GM23338 (cell line): ENCODE results near the gene ERCC6L.

Experiments used
- CTCF ChIP-seq, 2 experiments: fragments of 200-600 bp in 1 of 2; sonication (generic) in 1 of 2; conservative IDR thresholded peaks; 2 replicates each; pipeline versions ENCODE4 v1.5.1 to v1.6.1; 2016 to 2017; ENCODE audit warnings: antibody characterized with exemption in 2 of 2, low read depth in 2 of 2, mild to moderate bottlenecking in 2 of 2, moderate library complexity in 1 of 2
- ETS1 ChIP-seq: IDR thresholded peaks from 2 replicates; pipeline ENCODE4 v1.6.1; 2016; ENCODE audit warnings: antibody characterized with exemption
- EZH2 ChIP-seq: fragments of 200-600 bp; sonication (generic); IDR thresholded peaks from one replicate; pipeline ENCODE4 v1.8.0; 2017; ENCODE audit warnings: antibody characterized with exemption, mild to moderate bottlenecking, low read depth; ENCODE audit not compliant: unreplicated experiment
- POLR2AphosphoS5 ChIP-seq: IDR thresholded peaks from 2 replicates; pipeline ENCODE4 v1.6.1; 2016; ENCODE audit warnings: antibody characterized with exemption, low read depth
- REST ChIP-seq: IDR thresholded peaks from one replicate; pipeline ENCODE4 v1.6.1; 2018; ENCODE audit warnings: antibody characterized with exemption; ENCODE audit not compliant: unreplicated experiment

- TF ChIP-seq POLR2AphosphoS5 (no peak), ETS1 (no peak), EZH2 (no peak), CTCF (conservative IDR thresholded peaks at IDR 0.05; ENCODE audit: low read depth in 2 of 2) (no peak), REST (no peak)
These were observed 43.5 kb upstream of the ERCC6L start for GRCh38 chrX:72282302-72282701.
